Activated B cell treated with CpG ODN at 0.5 μM for 24 hours (primary cell): ENCODE data around the gene CTNNB1. TPM values are rescaled to one million over a fixed set of nuclear protein-coding genes. Genes with fewer than 3 reads are reported as not detected.

ENCODE experiments used
- ATAC-seq: fragments of 200-7000 bp; cut with Tn5 transposase; one replicate; pipeline ENCODE4 v1.10.0; 2021; ENCODE audit warnings: low read depth, mild to moderate bottlenecking, moderate library complexity
- CTCF ChIA-PET: fragments of 350-600 bp; sonication (Branson Sonifier 250); formaldehyde crosslinking; loops from one replicate; lab custom pipeline; 2021; ENCODE audit warnings: antibody characterized with exemption; lab: Charles Lee
- POLR2A ChIA-PET: fragments of 350-600 bp; sonication (Branson Sonifier 250); formaldehyde crosslinking; loops from one replicate; lab custom pipeline; 2021; ENCODE audit warnings: antibody characterized with exemption; lab: Charles Lee
- DNase-seq: peaks from one replicate; pipeline ENCODE4 v3.0.0; 2022
- H3K27ac Mint-ChIP-seq: one replicate; pipeline ENCODE4 v1.8.0; 2020; ENCODE audit warnings: mixed read lengths
- H3K27me3 Mint-ChIP-seq: one replicate; pipeline ENCODE4 v1.8.0; 2021; ENCODE audit warnings: mixed read lengths
- H3K36me3 Mint-ChIP-seq: one replicate; pipeline ENCODE4 v1.8.0; 2021; ENCODE audit warnings: low read depth, mixed read lengths
- H3K4me1 Mint-ChIP-seq: one replicate; pipeline ENCODE4 v1.8.0; 2021; ENCODE audit warnings: mixed read lengths
- H3K4me3 Mint-ChIP-seq: one replicate; pipeline ENCODE4 v1.8.0; 2020; ENCODE audit warnings: mild to moderate bottlenecking, mixed read lengths
- H3K9me3 Mint-ChIP-seq: one replicate; pipeline ENCODE4 v1.8.0; 2020; ENCODE audit warnings: mixed read lengths
- intact Hi-C: fragments of 100-400 bp; cut with micrococcal nuclease; formaldehyde crosslinking; loops from one replicate; pipeline ENCODE4 v1.15.1; 2024
- total RNA-seq: library from RNA; stranded (reverse); gene quantifications from 2 replicates; pipeline ENCODE4 v1.2.3, GENCODE V29; 2022
- TF ChIP-seq, protein P1 (sequence below): fragments of 200-600 bp; IDR thresholded peaks from one replicate; pipeline ENCODE4 v1.8.0; 2022; ENCODE audit warnings: antibody characterized with exemption, mild to moderate bottlenecking

The CTNNB1 gene
- total RNA-seq, 1 donor from 2014 or later: 164 TPM

DNA sequence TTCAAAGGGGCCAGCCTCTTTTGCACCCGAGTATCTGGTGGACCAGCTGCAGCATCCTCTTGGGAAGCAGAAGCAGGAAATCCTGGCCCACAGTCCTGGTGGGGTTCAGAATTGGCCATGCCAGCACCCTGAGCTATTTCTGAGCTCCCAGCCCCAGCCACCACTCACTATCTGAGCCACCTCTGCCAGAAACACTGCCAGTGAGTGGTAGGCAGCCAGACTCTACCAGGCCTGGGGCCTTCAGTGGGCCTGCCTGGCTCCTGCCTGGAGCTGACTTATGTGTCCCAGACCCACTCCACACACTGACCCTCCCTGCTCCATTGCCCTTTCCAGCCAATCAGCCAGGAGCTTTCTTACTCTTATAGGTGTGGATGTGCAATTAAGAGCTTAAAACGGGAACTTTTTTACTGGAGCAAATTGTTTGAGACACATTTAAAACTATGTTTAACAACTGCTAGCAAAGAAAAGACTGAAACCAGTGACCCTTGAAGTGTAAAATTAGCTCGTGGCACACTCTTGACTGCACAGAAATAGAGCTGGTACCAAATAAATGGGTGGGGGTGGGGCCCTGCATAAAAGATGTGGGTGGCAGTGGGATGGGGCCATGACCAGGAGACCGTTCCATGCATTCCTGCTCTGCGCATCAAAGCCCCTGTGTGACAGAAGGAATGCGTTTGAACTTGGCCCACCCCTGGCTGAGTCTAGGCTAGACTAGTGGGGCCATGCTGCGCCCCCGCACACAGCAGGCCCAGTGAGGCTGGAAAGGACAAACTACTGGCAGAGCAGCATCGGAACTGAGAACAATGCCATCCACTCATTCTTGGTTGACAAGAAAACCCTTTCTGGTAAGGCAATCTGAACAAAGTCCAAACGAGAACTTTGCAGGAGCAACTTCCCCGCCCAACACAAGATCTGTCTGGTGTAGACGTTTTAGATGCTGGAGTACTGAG lies 48.0 kb downstream of the CTNNB1 start:
- H3K9me3 Mint-ChIP-seq: no peaks in the 10 kb centered on the region
- H3K27me3 Mint-ChIP-seq: no peaks in the 10 kb centered on the region
- ATAC-seq (no peak), DNase-seq (no peak)
- POLR2A ChIA-PET: interaction anchor here (0.9 to 1.0 kb wide), 3 partner anchors 14 to 49 kb away, joined by 3 read pairs; partner anchors contain the start of gene CTNNB1
- peaks cover 2% of the 10 kb centered on the region for H3K4me1 Mint-ChIP-seq
- no peak overlapping the region for H3K27ac Mint-ChIP-seq
- no peak overlapping the region for H3K4me3 Mint-ChIP-seq
- CTCF ChIA-PET: no interaction called here
- peaks cover 8% of the 10 kb centered on the region for H3K36me3 Mint-ChIP-seq
- TF ChIP-seq, protein P1, sequence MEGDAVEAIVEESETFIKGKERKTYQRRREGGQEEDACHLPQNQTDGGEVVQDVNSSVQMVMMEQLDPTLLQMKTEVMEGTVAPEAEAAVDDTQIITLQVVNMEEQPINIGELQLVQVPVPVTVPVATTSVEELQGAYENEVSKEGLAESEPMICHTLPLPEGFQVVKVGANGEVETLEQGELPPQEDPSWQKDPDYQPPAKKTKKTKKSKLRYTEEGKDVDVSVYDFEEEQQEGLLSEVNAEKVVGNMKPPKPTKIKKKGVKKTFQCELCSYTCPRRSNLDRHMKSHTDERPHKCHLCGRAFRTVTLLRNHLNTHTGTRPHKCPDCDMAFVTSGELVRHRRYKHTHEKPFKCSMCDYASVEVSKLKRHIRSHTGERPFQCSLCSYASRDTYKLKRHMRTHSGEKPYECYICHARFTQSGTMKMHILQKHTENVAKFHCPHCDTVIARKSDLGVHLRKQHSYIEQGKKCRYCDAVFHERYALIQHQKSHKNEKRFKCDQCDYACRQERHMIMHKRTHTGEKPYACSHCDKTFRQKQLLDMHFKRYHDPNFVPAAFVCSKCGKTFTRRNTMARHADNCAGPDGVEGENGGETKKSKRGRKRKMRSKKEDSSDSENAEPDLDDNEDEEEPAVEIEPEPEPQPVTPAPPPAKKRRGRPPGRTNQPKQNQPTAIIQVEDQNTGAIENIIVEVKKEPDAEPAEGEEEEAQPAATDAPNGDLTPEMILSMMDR: no peak
- intact Hi-C loops: no loop called here

DNA sequence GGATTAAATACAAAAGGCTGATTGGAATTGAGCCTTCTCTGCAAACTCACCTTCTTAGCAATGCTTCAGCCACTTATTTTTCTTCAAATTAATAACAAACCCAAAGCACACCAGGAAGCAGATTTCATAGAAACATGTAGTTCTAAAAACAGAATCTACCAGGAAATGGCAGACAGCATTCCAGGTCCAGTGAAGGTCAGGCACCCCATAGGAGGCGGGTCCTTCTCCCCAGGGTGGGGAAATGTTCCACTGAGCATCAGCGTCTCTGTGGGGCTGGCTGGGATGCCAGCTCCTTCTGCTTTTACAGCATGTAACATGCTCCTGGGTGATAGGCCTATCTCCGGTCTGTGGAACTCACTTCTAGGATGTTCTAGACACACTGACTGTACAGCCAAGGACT lies 49.2 kb downstream of the CTNNB1 start:
- intact Hi-C loops: no loop called here
- Mint-ChIP-seq H3K27ac (no peak overlapping the region), H3K4me3 (no peak overlapping the region), H3K36me3 (peaks cover 8% of the 10 kb centered on the region), H3K27me3 (no peaks in the 10 kb centered on the region), H3K4me1 (peaks cover 2% of the 10 kb centered on the region), H3K9me3 (no peaks in the 10 kb centered on the region)
- DNase-seq (no peak), ATAC-seq (no peak)
- TF ChIP-seq, protein P1: no peak
- CTCF ChIA-PET: no interaction called here
- POLR2A ChIA-PET: no interaction called here

DNA sequence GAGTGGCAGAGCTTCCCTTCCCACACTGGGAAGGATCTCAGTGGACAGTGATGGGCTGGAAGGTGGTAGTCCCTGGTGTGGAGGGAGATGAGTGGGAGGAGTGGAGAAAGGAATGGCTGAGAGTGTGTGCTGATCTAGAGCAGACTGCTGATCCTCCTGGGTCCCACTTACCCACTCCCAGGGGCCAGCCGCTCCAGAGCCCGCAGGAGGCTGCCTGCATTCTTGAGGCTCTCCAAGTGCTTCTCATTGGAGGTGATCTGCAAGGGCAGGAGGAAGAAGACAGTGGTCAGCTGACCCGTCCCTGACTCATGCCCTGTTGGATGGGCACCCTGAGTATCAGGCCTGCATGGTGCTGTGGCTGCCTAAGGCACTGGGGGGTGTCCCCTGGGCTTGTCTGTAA lies 50.0 kb downstream of the CTNNB1 start:
- no peaks in the 10 kb centered on the region for H3K27me3 Mint-ChIP-seq
- peaks cover 2% of the 10 kb centered on the region for H3K9me3 Mint-ChIP-seq
- no peak overlapping the region for H3K27ac Mint-ChIP-seq
- DNase-seq: no peak
- ChIA-PET CTCF (no interaction called here), POLR2A (no interaction called here)
- intact Hi-C loops: no loop called here
- no peak overlapping the region for H3K4me3 Mint-ChIP-seq
- TF ChIP-seq, protein P1: no peak
- peaks cover 8% of the 10 kb centered on the region for H3K36me3 Mint-ChIP-seq
- ATAC-seq: no peak
- peaks cover 2% of the 10 kb centered on the region for H3K4me1 Mint-ChIP-seq

DNA sequence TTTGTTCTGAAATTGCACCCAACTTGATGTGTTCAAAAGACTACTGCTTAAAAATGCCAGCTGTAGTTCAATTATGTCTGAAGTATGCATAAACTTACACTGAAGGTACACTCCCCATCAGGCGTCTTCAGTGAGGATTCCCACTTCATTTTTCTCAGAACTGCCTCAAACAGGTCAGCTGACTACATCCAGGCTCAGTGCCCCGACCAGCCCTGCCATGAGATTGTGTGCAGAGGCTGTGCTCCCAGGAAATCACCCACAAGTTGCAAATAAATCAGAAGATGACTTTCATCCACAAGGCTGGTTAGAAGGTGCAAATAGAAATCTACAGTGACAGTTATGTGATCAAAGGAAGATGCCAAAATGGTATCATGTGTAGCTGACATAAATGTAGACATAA lies 51.5 kb downstream of the CTNNB1 start:
- intact Hi-C loops: no loop called here
- TF ChIP-seq, protein P1: no peak
- ATAC-seq (no peak), DNase-seq (no peak)
- Mint-ChIP-seq H3K27ac (no peak overlapping the region), H3K36me3 (peaks cover under 1% of the 10 kb centered on the region), H3K27me3 (no peaks in the 10 kb centered on the region), H3K4me3 (no peak overlapping the region), H3K9me3 (peaks cover 2% of the 10 kb centered on the region), H3K4me1 (peaks cover 2% of the 10 kb centered on the region)
- ChIA-PET CTCF (no interaction called here), POLR2A (no interaction called here)

DNA sequence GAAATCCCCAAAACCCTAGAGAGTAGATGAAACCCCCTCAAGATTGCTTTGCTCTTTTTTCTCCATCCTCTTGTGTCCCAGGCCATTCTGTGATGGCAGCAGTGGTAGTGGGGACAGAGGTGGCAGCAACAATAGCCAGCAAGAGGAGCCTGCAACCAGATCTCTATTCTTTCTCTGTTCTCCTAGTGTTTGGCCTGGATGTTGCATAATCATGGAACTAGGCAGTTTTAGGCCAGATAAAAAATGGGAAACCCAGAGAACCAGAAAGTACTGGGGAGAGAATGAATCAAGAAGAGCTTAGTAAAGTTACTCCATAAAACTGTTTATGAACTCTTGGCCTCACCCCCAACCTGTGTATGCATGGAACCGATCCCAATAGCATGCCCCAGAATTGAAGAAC lies 52.3 kb downstream of the CTNNB1 start:
- intact Hi-C loops: no loop called here
- no peak for DNase-seq
- POLR2A ChIA-PET: no interaction called here
- Mint-ChIP-seq H3K9me3 (peaks cover 2% of the 10 kb centered on the region), H3K27me3 (no peaks in the 10 kb centered on the region), H3K36me3 (no peaks in the 10 kb centered on the region), H3K4me3 (no peak overlapping the region), H3K4me1 (peaks cover 2% of the 10 kb centered on the region), H3K27ac (no peak overlapping the region)
- TF ChIP-seq, protein P1: no peak
- CTCF ChIA-PET: no interaction called here
- ATAC-seq: no peak
